Ramos (cell line): Measurements from ENCODE around the gene HSPD1.
"Not testable (repeated sequence)": the region's sequence is repeated elsewhere in the genome, so short reads cannot be mapped to it uniquely, and the experiment has no call there.

ENCODE experiments used
- in situ Hi-C: fragments of 300-500 bp; cut with MboI; formaldehyde crosslinking; loops from one replicate; pipeline ENCODE4 v1.14.3; 2022; ENCODE audit warnings: low sequenced_read_pairs; ENCODE audit not compliant: unreplicated experiment

HSPD1 gene

DNA sequence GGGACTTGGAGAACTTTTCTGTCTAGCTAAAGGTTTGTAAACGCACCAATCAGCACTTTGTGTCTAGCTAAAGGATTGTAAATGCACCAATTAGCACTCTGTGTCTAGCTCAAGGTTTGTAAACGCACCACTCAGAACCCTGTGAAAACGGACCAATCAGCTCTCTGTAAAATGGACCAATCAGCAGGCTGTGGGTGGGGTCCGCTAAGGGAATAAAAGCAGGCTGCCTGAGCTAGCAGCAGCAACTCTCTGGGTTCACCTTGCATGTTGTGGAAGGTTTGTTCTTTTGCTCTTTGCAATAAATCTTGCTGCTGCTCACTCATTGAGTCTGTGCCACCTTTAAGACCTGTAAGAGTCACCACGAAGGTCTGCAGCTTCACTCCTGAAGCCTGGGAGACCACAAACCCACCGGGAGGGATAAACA lies 48.7 kb downstream of the HSPD1 start:
- in situ Hi-C loops: not testable (repeated sequence)

DNA sequence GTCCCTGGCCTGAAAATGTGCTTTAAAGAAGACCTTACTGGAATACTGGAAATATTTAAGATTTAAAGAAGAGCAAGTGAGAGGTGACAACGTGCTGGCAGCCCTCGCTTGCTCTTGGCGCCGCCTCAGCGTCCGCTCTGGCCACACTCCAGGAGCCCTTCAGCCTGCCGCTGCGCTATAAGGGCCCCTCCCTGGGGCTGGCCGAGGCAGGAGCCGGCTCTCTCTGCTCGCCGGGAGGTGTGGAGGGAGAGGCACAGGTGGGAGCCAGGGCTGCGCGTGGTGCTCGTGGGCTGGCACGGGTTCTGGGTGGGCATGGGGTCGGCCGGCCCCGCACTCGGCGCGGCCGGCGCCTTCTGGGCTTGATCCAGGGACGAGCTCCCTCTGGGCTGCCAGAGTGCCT lies 49.2 kb downstream of the HSPD1 start:
- in situ Hi-C loops: no loop called here

DNA sequence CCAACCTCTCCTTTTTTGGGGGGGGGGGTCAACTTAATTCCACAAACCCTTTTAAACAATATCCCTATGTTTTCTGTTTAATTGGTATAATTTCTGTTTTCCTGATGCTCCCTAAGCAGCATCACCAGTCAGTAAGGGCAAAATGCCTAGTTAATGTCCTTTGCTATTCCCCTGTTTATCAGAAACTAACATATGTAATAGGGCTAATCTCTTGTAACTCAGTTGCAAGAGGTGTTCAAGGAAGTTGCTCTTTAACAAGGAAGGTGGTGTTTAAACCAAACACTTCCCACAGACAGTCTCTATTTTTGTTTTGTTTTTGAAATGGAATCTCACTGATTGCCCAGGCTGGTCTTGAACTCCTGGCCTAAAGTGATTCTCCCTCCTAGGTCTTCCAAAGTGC lies 52.8 kb downstream of the HSPD1 start:
- in situ Hi-C loops: no loop called here

DNA sequence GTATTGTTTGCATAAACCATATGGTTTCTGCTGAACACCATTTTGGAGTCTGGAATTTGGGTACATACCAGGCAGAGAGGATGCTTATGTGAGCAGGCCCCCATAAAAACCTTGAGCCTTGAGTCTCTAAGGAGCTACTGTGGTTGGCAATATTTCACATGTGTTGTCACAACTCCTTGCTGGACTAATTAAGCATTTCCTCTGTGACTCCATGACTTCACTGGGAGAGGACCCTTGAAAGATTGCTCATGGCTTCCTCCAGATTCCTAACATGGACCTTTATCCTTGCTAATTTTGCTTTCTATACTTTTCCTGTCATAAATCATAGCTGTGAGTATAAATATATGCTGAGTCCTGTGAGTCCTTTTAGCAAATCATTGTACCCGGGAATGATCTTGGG lies 53.9 kb downstream of the HSPD1 start:
- in situ Hi-C loops: no loop called here

DNA sequence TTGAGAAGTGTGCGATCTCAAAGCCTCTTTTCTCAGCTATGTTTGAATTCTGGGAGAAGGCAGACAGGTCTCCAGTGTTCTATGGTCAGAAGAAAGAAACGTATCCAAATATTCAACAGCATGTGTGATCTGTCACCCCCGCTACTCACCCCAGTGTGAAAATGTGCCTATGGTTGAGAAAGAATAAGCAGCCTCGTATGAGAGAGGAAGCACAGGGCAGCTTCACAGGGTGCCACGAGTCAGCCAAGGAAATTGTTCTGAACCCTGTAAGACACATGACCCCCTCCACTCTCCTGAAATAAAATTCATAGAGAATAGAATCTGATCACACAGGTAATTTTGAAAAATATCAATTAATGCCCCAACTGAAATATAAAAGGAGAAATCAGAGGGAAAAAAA lies 56.8 kb downstream of the HSPD1 start:
- in situ Hi-C loops: no loop called here

DNA sequence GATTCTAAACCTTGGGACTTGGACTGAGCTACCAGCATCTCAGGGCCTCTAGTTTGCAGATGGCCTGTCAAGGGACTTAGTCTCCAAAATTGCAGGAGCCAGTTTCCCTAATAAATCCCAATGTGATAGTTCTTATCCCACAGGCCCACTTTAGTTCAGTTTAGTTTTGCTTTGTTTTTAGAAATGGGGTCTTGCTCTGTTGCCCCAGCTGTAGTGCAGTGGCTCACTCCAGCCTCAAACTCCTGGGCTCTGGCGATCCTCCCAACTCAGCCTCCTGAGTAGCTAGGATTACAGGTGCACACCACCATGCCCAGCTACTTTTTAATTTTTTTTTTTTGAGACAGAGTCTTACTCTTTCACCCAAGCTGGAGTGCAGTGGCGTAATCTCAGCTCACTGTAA lies 62.3 kb downstream of the HSPD1 start:
- in situ Hi-C loops: no loop called here
